OCI-LY7 (cell line): ENCODE measurements around the gene RET. TPM values are rescaled to one million over a fixed set of nuclear protein-coding genes. Genes with fewer than 3 reads are reported as not detected.

ENCODE experiments used
- BruUV-seq: library from RNA; stranded (reverse); fragments of 400-500 nt; replicated peaks from 2 replicates; lab custom pipeline; 2021; lab: Mats Ljungman, UMichigan
- CTCF ChIA-PET: fragments of 300-600 bp; sonication (Branson Sonifier 250); formaldehyde crosslinking; loops from one replicate; lab custom pipeline; 2022; ENCODE audit warnings: antibody characterized with exemption; ENCODE audit not compliant: unreplicated experiment; lab: Charles Lee
- POLR2A ChIA-PET: fragments of 300-600 bp; sonication (Branson Sonifier 250); formaldehyde crosslinking; loops from one replicate; lab custom pipeline; 2022; ENCODE audit warnings: antibody characterized with exemption; lab: Charles Lee
- DNase-seq: peaks from one replicate; pipeline ENCODE4 v3.0.0-alpha.2; 2015; ENCODE audit warnings: low spot score
- H2AFZ ChIP-seq: fragments of 200-600 bp; sonication (generic), shearing (Covaris generic); 2 replicates; pipeline ENCODE4 v1.6.1; 2014; ENCODE audit warnings: mild to moderate bottlenecking, antibody characterized with exemption, low read length, moderate library complexity
- H3K27ac ChIP-seq: fragments of 200-600 bp; sonication (generic); 2 replicates; pipeline ENCODE4 v1.5.1; 2014; ENCODE audit warnings: mixed run types, low read depth, mild to moderate bottlenecking, moderate library complexity, low read length, inconsistent platforms; ENCODE audit not compliant: poor library complexity, severe bottlenecking
- H3K36me3 ChIP-seq: fragments of 200-600 bp; sonication (generic); 2 replicates; pipeline ENCODE4 v1.6.1; 2014; ENCODE audit warnings: mild to moderate bottlenecking, antibody characterized with exemption, low read length, moderate library complexity, mixed read lengths; ENCODE audit not compliant: insufficient read depth
- H3K4me1 ChIP-seq: fragments of 200-600 bp; sonication (generic); 2 replicates; pipeline ENCODE4 v1.5.1; 2014; ENCODE audit warnings: mild to moderate bottlenecking, low read length; ENCODE audit not compliant: insufficient read depth, poor library complexity, severe bottlenecking
- H3K4me2 ChIP-seq: fragments of 200-600 bp; sonication (generic); 2 replicates; pipeline ENCODE4 v1.6.1; 2014; ENCODE audit warnings: mild to moderate bottlenecking, low read length
- H3K4me3 ChIP-seq: fragments of 200-600 bp; sonication (generic); 2 replicates; pipeline ENCODE4 v1.5.1; 2014; ENCODE audit warnings: mild to moderate bottlenecking, low read depth, low read length; ENCODE audit not compliant: poor library complexity, severe bottlenecking
- H3K79me2 ChIP-seq: fragments of 200-600 bp; sonication (generic); 2 replicates; pipeline ENCODE4 v1.6.1; 2016; ENCODE audit warnings: low read depth, mild to moderate bottlenecking, low read length, moderate library complexity, mixed read lengths; ENCODE audit not compliant: insufficient read depth
- H3K9me2 ChIP-seq: fragments of 200-600 bp; sonication (generic); 2 replicates; pipeline ENCODE4 v1.6.1; 2016; ENCODE audit warnings: mild to moderate bottlenecking, low read length, mixed read lengths; ENCODE audit not compliant: insufficient read depth
- H3K9me3 ChIP-seq: fragments of 200-600 bp; sonication (generic); 2 replicates; pipeline ENCODE4 v1.6.1; 2014; ENCODE audit warnings: mild to moderate bottlenecking, mixed run types, low read length, mixed read lengths
- H4K20me1 ChIP-seq: fragments of 200-600 bp; sonication (generic); 2 replicates; pipeline ENCODE4 v1.6.1; 2014; ENCODE audit warnings: mild to moderate bottlenecking, antibody characterized with exemption, low read length, moderate library complexity, mixed read lengths; ENCODE audit not compliant: insufficient read depth
- CTCF ChIP-seq: fragments of 200-600 bp; sonication (generic); conservative IDR thresholded peaks from 2 replicates; pipeline ENCODE4 v1.5.1; 2014; ENCODE audit warnings: mild to moderate bottlenecking, antibody characterized with exemption, low read length, moderate library complexity, mixed read lengths
- EZH2phosphoT487 ChIP-seq: fragments of 200-600 bp; sonication (generic); IDR thresholded peaks from 2 replicates; pipeline ENCODE4 v1.6.1; 2018; ENCODE audit warnings: low read depth, borderline replicate concordance, mild to moderate bottlenecking, mixed run types, antibody characterized with exemption, low read length, moderate library complexity, mixed read lengths
- intact Hi-C: fragments of 100-400 bp; cut with micrococcal nuclease; formaldehyde crosslinking; loops from one replicate; pipeline ENCODE4 v1.10.0; 2022; ENCODE audit not compliant: unreplicated experiment
- total RNA-seq, 2 experiments: library from RNA; depleted of rRNA in 1 of 2; stranded (reverse); fragments of >200 nt in 1 of 2; shearing (Covaris generic) in 1 of 2; gene quantifications; 2 replicates each; pipeline ENCODE4 v1.2.3, GENCODE V29; 2014 to 2022

The RET gene
- total RNA-seq, 2 experiments from 2014 or later = 0.06 TPM; not detected in 1

DNA sequence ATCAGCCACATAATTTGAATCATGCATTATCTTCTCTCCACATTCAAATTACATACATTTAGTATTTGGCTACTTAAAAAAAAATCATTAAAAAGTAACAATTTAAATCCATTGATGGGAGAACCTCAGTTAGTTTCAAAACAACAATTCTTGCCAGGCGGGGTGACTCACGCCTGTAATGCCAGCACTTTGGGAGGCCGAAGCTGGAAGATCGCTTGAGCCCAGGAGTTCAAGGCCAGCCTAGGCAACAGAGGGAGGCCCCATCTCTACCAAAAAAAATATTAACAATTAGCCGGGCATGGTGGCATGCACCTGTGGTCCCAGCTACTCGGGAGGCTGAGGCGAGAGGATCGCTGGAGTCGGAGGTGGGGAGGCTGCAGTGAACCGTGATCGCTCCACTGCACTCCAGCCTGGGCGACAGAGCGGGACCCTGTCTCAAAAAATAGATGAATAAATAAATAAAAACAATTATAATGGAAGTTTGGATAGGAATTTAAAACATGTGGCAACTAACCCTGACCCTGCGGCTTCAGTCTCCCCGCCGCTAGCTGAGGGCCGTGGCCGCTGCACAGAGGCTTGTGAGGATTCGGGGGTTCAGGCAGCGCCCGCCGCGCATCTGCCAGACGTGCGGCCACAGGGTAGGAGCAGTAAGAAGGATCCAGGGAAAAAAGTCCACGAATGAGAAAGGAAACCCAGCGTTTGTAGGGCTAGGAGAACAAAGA, 60.3 kb downstream of the RET start:
- peaks cover 80% of the 10 kb centered on the region for H3K4me1 ChIP-seq
- peaks cover 8% of the 10 kb centered on the region; the same call in 1 of the 2 replicates for H4K20me1 ChIP-seq
- peak overlapping the region; percentile 89 for H3K4me2 ChIP-seq
- H3K9me2 ChIP-seq = no peaks in the 10 kb centered on the region
- CTCF ChIA-PET = no interaction called here
- intact Hi-C loops = loop anchor here (10.0 kb wide), 2 partner anchors 502 to 582 kb away; partner anchors contain the start of gene ZNF33B
- POLR2A ChIA-PET = interaction anchor here (0.7 to 1.0 kb wide), 2 partner anchors 14 to 312 kb away, joined by 3 to 4 read pairs; no protein-coding TSS in a partner anchor
- no peak for DNase-seq
- H3K4me3 ChIP-seq = peak overlapping the region; percentile 92
- TF ChIP-seq CTCF = no peak
- TF ChIP-seq EZH2phosphoT487 = no peak
- BruUV-seq = no TSS peak
- H3K36me3 ChIP-seq = no peaks in the 10 kb centered on the region
- H3K79me2 ChIP-seq = peaks cover 49% of the 10 kb centered on the region
- H2AFZ ChIP-seq = peak overlapping the region; percentile 46; the same call in 1 of the 2 replicates
- peak overlapping the region; percentile 83 for H3K27ac ChIP-seq
- H3K9me3 ChIP-seq = no peaks in the 10 kb centered on the region

- POLR2A ChIA-PET = interaction anchor here (1.0 to 2.1 kb wide), 3 partner anchors 14 to 64 kb away, joined by 4 to 8 read pairs (median 7); no protein-coding TSS in a partner anchor
- Histone ChIP-seq H3K9me2 (no peaks in the 10 kb centered on the region), H2AFZ (peak overlapping the region; percentile 46), H3K4me3 (peak overlapping the region; percentile 92), H3K79me2 (peaks cover 54% of the 10 kb centered on the region), H3K4me2 (peak overlapping the region; percentile 89), H3K4me1 (peaks cover 80% of the 10 kb centered on the region), H3K36me3 (no peaks in the 10 kb centered on the region), H3K9me3 (no peaks in the 10 kb centered on the region), H3K27ac (peak overlapping the region; percentile 83), H4K20me1 (peaks cover 12% of the 10 kb centered on the region; the same call in 1 of the 2 replicates)
- no peak for TF ChIP-seq EZH2phosphoT487
- TF ChIP-seq CTCF = no peak
- peak; percentile 40 for DNase-seq
- TSS peak; percentile 74 for BruUV-seq
- CTCF ChIA-PET = no interaction called here
- intact Hi-C loops = loop anchor here (2.0 to 10.0 kb wide), 3 partner anchors 259 to 583 kb away; partner anchors contain the start of gene ZNF33B
These were observed 60.8 kb downstream of the RET start for GRCh38 chr10:43137717-43138020.
